ENCODE measurements around the gene SLC9C2.
"Not testable (repeated sequence)": the region's sequence is repeated elsewhere in the genome, so short reads cannot be mapped to it uniquely, and the experiment has no call there.

The SLC9C2 gene

GRCh38 chr1:173580071-173580470, 22.8 kb downstream of the SLC9C2 start:
- no peak for DNase-seq (ENCODE audit: low spot score)

- no peak for DNase-seq (ENCODE audit: low spot score)
Observed at GRCh38 chr1:173573596-173573995, 29.3 kb downstream of the SLC9C2 start.

GRCh38 chr1:173572201-173572873, 30.5 kb downstream of the SLC9C2 start:
- DNase-seq (ENCODE audit: low spot score): no peak

- no peak for DNase-seq (ENCODE audit: low spot score)
Observed at GRCh38 chr1:173570370-173571007, 32.4 kb downstream of the SLC9C2 start.

- DNase-seq (ENCODE audit: low spot score): no peak
Observed at GRCh38 chr1:173568483-173568882, 34.4 kb downstream of the SLC9C2 start.

- DNase-seq (ENCODE audit: low spot score): not testable (repeated sequence)
Observed at GRCh38 chr1:173563846-173564245, 39.0 kb downstream of the SLC9C2 start.

- no peak for DNase-seq (ENCODE audit: low spot score)
Observed at GRCh38 chr1:173562813-173563212, 40.1 kb downstream of the SLC9C2 start.

GRCh38 chr1:173561263-173561662, 41.6 kb downstream of the SLC9C2 start:
- DNase-seq (ENCODE audit: low spot score): no peak

GRCh38 chr1:173560285-173560880, 42.5 kb downstream of the SLC9C2 start:
- DNase-seq (ENCODE audit: low spot score): no peak

- no peak for DNase-seq (ENCODE audit: low spot score)
Observed at GRCh38 chr1:173555651-173556305, 47.1 kb downstream of the SLC9C2 start.

- DNase-seq (ENCODE audit: low spot score): no peak
Observed at GRCh38 chr1:173554541-173555250, 48.2 kb downstream of the SLC9C2 start.

GRCh38 chr1:173554089-173554488, 48.8 kb downstream of the SLC9C2 start:
- no peak for DNase-seq (ENCODE audit: low spot score)

- DNase-seq (ENCODE audit: low spot score): no peak
Observed at GRCh38 chr1:173553312-173553711, 49.6 kb downstream of the SLC9C2 start.

GRCh38 chr1:173551699-173552098, 51.2 kb downstream of the SLC9C2 start:
- no peak for DNase-seq (ENCODE audit: low spot score)

- DNase-seq (ENCODE audit: low spot score): no peak
Observed at GRCh38 chr1:173549813-173550212, 53.1 kb downstream of the SLC9C2 start.

GRCh38 chr1:173545688-173546087, 57.2 kb downstream of the SLC9C2 start:
- no peak for DNase-seq (ENCODE audit: low spot score)

- no peak for DNase-seq (ENCODE audit: low spot score)
Observed at GRCh38 chr1:173536223-173536622, 66.6 kb downstream of the SLC9C2 start.

- no peak for DNase-seq (ENCODE audit: low spot score)
Observed at GRCh38 chr1:173532237-173532636, 70.6 kb downstream of the SLC9C2 start.

GRCh38 chr1:173530795-173531693, 71.8 kb downstream of the SLC9C2 start:
- no peak for DNase-seq (ENCODE audit: low spot score)

- DNase-seq (ENCODE audit: low spot score): no peak
Observed at GRCh38 chr1:173529106-173529505, 73.8 kb downstream of the SLC9C2 start.

GRCh38 chr1:173527151-173527826, 75.6 kb downstream of the SLC9C2 start:
- DNase-seq (ENCODE audit: low spot score): peak; percentile 3
